ENCODE results near the gene IGHMBP2.

The IGHMBP2 gene

DNA sequence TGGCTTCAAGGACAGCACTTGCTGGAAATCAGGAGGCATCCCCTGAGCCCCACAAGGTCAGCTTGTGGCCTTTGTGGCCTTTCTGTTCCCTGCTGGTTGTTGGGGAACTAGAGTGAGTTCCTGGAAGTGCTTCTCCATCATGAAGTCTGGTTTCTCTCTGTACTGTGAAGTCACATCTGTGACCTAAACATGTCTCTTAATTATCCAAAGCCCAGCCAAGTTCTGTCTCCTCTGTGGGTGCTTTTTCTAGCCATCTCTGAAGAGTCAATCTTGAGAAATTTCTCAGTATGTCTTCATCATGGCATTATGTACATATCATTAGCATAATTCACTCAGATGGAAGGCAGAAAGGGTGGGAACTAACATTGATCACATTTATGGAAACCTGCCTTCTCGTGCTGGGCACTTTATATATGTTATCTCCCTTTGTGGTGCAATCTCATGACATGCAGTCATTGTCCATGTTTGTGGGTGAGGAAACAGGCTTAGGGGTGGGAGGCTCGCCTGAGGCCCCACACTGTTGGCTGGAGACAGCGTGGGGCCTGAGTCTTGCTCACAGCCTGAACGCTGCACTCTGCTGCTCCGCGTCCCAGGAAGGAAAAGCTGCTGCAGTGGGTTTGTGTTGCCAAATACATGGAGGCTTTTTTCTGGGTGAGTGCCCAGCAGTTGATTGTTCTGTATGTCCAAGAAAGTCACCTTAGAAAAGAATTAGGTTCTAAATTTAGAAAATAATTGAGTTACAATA lies 24.6 kb downstream of the IGHMBP2 start:
- no peak for DNase-seq

DNA sequence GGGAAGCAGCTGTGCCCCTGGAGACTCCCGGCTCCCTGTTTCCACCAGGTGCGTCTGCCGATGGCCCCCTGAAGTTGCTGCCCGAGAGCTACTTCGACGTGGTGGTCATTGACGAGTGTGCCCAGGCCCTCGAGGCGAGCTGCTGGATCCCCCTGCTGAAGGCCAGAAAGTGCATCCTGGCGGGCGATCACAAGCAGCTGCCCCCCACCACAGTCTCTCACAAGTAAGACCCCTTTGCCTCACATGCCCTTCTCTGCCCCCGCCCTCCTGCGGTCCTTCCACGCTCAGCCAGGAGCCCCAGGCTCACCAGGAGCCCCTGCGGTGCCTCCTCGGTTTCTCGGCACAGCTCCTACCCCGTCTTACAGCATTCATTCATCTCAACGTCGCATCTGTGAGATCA lies 25.4 kb downstream of the IGHMBP2 start:
- DNase-seq: no peak

DNA sequence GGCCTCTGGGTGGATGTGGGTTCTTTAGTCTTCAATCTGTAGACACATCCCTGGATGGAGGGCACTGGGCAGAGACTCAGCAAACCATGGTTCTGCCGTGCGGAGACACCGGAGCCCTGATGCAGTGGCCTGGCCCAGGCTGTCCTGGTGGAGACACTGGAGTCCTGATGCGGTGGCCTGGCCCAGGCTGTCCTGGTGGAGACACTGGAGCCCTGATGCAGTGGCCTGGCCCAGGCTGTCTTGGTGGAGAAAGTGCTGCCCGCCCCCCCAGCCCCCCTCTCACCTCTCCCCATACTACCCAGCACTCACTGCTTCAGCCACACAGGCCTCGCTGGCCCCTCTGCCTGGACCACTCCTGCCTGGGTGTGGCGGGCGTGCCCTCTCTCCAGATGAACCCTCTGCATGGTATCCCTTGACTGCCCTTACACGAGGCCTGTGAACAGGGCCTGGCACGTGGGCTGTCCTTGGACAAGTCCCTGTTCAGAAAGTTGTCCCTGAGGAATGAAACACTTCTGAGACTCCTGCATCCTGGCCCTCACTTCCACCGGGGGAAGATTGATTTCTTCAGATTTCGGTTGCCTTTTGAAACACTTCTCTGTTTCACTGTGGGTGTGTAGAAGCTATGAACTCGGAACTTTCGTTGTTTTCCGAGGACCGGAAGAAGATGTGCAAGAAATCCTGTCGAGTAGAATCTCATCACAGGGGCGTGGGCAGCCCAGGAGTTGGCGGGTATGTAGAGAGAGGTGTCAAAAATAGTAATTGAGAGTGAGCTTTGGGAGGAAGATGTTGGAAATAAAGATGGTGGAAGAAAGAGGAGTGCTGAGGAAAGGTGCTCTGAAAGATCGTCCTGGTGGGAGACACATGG lies 26.2 kb downstream of the IGHMBP2 start:
- no peak for DNase-seq

DNA sequence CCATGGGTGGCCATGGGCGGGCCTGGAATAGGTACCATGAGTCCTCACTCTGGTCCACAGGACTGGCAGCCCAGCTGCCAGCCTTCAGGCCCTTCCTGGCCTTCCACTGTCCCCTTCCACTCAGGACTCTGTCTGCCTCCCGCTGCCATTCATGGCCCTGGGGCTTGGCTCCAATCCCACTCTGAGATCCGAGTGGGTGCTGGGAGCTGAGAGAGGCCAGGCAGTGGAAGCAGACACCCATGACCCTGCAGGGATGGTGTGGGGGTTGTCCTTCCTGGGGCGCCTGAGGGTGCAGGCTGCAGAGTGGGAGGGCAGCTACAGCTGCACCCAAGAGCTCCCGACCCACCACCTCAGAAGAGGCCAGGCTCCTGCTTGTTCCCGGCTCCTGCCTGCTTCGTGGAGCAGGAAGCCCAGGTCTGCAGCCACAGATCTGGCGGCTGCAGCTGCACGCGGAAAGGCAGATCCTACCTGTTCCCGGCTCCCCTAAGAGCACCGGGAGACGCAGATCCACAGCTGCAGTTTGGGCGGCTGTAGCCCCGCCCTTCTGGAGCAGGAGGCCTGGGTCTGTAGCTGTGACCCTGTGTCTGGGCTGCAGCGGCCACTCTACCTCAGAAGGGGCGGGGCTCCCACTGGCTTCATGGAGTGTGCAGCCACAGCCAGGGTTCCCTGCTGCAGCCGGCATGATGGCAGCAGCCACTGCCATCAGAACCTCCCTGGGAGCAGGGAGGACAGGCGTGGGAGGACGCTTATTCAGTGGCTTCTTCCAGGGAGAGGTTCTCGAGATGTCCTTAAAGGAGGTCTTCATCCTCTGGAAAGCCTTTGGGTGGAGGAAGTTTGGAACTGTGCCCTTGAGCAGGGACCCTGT lies 27.5 kb downstream of the IGHMBP2 start:
- no peak for DNase-seq

DNA sequence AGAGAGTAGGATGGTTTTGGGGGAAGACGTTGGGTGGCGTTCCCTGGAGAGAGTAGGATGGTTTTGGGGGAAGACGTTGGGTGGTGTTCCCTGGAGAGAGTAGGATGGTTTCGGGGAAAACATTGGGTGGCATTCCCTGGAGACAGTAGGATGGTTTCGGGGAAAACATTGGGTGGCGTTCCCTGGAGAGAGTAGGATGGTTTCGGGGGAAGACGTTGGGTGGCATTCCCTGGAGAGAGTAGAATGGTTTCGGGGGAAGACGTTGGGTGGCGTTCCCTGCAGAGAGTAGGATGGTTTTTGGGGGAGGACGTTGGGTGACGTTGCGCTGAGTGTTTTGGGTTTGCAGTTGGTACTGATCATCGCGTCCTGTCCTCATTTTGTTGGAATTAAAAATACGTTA lies 28.2 kb downstream of the IGHMBP2 start:
- DNase-seq: no peak

DNA sequence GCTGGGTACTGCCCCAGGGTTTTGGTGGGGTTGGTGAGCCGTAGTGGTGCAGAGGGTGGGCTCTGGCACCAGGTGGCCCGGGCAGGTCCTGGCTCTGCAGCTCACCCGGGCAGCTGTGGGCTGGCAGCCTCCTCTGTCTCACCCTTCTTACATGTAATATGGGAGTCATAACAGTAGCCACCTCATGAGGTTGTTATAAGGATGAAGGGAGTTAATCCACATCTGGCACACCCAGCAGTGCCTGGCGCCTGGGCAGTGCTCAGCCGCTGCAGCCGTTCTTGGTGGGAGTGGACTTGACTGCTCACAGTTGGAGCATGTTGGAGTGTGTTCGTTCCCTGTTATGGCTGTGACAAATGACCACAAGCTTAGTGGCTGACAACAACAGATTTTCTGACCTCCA lies 28.7 kb downstream of the IGHMBP2 start:
- no peak for DNase-seq

DNA sequence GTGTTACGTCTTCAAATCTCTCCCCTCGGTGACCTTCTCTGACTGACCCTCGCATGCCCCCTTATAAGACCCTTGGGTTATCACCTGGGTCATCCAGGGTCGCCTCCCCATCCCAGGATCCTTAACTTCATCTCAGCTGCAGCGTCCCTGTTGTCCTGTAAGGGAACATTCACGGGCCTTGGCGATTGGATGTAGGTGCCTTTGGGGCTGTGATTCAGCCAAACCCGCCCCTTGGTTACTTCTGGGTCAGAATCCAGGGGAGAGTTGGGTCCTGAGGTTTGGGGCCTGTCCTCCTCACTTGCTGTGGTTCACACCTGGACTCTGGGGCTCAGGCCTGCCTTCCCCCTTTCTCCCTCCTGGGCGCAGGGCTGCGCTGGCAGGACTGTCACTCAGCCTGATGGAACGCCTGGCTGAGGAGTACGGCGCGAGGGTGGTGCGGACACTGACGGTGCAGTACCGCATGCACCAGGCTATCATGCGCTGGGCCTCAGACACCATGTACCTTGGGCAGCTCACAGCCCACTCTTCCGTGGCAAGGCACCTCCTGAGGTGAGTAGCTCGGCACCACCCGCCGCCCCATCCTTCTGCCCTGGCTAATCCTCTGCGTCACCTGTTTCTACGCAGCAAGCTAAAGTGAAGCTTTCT lies 29.4 kb downstream of the IGHMBP2 start:
- DNase-seq: no peak

DNA sequence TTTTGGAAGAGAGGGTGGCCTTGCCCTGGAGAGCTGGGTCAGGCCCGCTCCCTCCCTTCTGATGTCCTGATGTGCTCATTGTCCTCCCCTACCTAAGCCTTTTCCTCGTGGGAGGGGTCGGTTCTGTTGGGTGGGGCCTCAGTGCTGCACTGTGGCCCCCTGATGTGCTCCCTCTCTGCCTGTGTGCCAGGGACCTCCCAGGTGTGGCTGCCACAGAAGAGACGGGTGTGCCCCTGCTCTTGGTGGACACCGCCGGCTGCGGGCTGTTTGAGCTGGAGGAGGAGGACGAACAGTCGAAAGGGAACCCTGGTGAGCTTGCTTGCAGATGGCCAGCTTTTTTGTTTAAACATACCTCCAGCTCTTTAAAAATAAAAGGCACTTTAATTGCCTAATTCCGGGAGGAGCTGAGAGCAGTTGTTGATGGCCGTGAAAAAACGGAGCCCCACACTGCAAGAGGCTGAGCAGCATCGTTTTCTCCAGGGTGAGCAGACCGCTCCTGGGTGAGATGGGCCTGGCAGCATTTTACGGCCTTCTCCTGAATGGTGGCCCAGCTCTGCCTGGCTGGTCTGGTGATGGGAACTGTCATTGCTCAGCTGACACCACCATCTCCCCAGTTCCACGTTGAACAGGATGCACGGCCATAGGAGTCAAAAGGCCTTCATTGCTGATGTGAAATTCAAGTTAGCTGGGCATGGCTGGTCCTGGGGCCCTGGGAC lies 30.1 kb downstream of the IGHMBP2 start:
- no peak for DNase-seq

DNA sequence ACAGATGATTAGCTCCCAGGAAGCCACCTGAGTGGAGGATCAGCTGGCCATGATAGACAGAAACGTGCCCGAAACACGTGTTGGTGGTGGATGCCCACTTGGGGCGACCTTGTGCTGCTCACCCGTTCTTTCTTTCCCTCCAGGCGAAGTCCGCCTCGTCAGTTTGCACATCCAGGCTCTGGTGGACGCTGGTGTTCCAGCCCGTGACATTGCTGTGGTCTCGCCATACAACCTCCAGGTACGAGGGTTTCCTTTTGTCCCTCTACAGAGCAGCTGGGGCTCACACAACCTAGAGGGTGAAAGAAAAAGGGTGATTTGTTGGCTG lies 30.6 kb downstream of the IGHMBP2 start:
- no peak for DNase-seq

DNA sequence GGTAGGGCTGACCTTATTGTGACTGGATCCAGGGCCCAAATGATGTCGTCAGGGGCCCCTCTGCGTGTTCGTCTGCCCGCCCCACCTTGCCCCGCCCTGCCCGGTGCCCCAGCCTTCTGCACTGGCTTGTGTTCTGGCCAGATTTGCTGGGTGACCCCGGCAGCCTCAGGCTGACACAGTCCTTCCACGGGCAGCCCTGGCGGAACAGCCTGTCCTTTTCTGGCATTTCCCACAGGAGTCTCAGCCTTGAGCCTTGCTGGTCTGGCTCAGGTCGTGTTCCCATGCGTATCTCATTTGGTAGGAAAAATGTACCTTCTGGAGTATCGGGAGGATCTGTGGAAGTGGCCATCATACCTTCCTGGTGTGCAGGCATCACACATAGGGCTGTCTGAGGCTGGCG lies 31.0 kb downstream of the IGHMBP2 start:
- DNase-seq: no peak

DNA sequence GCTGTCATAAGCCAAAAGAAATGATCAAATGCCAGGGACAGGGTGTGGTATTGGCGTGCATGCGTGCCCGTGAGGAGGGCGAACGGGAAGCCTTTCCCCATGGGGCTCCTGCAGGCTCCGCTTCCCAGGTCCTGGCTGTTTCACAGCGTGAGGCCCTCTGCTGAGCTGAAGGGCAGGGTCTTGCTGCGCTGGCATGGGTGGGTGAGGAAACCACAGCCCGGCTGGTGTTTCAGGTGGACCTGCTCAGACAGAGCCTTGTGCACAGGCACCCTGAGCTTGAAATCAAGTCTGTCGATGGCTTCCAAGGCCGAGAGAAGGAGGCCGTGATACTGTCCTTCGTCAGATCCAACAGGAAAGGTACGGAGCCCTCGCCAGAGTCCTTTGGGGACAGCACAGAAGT lies 31.4 kb downstream of the IGHMBP2 start:
- no peak for DNase-seq

DNA sequence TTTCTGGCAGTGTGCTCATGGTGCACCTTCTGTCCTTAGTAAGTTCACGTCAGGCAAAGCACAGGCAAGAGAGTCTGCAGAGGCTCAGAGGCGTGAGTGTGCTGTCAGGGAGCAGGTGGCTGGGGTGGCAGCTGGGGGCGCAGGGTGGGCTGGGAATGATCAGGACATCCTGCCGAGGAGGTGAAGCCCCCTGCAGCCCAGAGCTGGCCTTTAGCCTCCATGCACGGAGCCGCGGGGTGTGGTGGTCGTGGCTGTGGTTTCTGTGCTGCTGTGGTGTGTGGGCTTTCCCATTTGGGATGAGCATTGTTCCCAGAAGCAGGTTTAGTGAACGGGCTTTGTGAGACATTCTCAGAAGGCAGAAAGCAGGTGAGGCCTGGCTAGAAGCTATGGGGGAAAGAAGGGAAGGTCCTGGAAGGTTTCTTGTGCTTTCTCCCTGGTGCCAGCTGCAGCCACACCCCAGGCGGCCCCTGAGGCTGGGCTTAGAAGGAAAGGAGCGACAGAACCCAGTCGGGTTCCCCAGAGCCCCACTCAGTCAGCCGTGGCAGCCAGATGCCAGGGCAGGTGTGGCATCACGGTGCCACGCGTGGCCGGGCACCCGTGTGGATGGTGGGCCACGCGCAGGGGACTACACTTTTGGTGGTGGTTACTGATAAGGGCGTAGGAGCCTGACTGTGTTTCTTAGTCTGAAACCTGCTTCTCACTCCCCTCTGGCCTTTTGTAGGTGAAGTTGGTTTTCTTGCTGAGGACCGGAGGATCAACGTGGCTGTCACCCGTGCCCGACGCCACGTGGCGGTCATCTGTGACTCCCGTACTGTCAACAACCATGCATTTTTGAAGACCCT lies 32.0 kb downstream of the IGHMBP2 start:
- no peak for DNase-seq

DNA sequence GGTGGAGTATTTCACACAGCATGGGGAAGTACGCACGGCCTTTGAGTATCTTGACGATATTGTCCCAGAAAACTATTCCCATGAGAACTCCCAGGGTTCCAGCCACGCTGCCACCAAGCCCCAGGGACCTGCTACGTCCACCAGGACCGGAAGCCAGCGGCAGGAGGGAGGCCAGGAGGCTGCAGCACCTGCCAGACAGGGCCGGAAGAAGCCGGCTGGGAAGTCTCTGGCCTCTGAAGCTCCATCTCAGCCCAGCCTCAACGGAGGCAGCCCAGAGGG lies 32.6 kb downstream of the IGHMBP2 start:
- DNase-seq: no peak

DNA sequence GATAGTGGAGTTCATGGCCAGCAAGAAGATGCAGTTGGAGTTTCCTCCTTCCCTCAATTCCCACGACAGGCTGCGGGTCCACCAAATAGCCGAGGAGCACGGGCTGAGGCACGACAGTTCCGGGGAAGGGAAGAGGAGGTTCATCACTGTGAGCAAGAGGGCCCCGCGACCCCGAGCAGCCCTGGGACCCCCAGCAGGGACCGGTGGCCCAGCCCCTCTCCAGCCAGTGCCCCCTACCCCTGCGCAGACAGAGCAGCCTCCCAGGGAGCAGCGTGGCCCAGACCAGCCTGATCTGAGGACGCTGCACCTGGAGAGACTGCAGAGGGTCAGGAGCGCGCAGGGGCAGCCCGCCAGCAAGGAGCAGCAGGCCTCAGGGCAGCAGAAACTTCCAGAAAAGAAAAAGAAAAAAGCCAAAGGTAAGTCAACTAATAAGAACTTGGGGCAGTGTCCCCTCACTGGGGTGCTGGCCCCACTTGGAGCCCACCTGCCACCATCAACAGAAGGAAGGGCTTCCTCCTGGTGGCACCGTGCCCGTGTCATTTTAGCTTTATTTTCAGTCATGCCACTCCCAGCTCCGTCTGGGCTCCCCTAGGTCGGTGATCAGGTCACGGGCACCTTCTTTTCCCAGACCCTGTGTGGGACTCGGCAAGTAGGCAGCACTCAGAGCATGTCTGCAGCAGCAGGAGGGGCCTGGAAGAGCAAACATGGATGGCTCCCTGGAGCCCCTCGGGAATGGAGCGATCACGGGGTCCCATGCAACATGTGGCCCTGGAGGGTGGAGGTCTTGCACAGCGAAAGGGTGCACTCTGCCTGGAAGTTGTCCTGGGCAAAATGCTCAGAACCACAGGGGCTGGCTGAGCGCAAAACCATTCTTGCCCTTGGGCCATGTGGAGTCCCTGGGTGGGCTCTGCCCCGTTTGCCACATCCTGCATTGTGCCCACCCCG lies 33.3 kb downstream of the IGHMBP2 start:
- no peak for DNase-seq

DNA sequence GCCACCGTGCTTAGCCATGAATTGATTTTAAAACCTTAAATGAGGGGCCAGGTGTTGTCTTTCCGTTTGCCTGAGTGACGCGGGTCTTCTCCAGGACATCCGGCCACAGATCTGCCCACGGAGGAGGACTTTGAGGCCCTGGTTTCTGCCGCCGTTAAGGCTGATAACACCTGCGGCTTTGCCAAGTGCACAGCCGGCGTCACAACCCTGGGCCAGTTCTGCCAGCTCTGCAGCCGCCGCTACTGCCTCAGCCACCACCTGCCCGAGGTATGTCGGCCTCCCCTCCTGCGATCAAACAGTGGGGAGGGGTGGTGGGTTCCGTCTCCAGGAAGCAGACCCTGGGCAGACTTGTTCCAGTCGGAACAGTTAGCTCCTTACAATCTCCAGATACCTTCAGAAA lies 34.4 kb downstream of the IGHMBP2 start:
- no peak for DNase-seq

DNA sequence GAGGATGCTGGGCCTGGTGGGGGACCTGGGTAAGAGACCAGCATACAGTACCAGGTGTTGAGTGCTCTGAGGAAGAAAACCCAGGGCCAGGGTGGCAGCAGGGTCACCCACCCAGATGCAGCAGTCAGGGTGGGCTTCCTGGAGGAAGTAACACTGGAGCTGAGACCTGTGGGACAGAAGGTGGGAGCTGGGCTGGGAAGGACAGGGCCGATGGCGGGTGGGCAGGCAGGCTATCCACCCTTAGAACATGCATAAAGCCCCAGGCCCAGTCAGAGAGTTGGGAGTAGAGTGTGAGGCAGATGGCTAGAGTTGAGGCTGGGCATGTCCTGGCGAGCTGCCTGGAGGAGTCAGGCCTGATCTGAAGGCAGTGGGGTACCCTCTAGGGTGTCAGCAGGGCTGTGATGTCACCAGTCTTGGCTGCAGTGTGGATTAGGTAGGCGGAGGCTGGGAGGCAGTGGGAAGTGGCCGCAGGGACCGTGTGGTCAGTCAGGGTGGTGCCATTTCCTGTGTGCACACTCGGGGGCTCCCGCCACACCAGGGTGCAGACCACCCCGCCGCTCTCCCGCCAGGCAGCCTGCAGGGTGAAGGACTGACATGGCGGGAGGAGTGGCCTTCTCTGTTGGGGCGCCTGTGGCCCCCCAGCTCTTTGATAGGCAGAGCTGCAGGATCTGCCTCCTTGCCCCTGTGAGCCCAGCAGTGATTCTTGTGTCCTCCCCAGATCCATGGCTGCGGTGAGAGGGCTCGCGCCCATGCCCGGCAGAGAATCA lies 35.3 kb downstream of the IGHMBP2 start:
- DNase-seq: no peak

DNA sequence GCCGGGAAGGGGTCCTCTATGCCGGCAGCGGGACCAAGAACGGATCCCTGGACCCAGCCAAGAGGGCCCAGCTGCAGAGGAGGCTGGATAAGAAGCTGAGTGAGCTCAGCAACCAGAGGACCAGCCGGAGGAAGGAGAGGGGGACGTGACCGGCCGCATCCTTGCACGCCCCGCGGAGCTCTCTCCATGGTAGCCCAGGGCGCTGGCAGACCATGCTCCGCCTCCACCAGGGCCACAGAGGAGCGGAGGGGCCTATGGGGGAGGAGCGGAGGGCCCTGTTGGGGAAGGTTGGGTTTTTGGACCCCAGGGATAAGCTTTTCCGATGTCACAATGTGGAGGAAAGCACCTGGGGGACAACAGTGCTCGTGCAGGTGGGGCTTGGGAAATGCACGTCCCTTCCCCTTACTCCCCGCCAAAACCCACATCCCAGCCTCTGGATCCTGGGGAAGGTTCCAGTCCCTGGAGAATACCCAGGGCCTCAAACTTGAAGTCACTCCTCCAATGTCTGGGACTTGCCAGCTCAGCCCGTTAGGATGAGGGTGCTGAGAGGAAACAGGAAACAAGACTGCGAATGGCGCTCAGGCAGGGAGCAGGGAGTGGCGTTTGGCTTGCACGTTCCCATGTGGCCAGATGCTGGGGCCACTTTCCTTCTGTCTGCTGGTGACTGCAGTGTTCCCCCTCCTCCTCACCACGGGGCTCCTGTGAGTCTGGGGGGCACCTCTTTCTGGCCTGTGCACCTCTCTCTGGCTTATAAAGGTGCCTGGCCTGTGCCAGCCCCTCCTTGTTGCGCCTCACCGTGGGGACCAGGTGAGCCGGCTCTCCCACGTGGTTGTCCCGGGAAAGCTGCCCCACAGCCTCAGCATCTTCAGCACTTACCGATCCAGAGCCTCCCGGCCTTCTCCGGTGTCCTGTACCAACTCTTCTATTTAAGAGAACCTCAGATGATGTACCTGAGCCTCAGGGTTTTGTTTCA lies 36.2 kb downstream of the IGHMBP2 start:
- DNase-seq: no peak

DNA sequence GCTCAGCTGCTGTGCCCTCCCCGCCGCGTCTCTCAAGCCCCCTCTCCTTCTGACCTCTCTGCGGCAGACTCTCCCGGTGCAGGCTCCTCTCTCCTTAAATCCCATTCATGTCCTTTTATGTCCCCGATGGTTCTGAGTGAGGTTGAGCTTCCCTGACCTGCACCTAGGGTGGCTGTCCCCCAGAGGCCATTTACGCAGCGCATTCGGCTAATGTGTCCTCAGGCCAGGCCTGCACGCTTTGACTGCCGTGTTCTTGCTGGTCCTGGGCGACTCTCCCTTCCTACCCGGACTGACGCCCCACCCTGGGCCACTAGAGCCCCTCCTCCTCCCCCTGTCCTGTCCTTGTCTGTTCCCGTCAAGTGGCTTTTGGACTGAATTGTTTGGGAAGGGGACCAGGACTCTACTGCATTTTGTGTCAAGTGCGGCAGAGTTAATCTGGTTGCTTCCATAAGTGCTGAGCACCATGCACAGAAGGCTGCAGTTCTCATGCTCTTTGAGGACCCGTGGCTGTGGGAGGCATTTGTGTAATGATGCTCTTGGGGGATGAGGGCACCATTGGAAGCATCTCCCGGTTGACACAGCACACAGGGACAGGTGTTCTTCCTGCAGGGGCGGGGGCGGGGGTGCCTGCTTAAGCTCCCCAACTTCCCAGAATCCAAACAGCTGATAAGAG lies 37.1 kb downstream of the IGHMBP2 start:
- no peak for DNase-seq
